HepG2 (cell line): Measurements from ENCODE around the gene ZBTB25. TPM values are rescaled to one million over a fixed set of nuclear protein-coding genes. Genes with fewer than 3 reads are reported as not detected.
A peak's percentile ranks its signal among the peaks of the same experiment; 100 is the strongest.

Experiments used
- ASH2L ChIP-seq: fragments of 300-600, 200-600 bp; sonication (generic); IDR thresholded peaks from 2 replicates; pipeline ENCODE4 v1.7.0; 2017; ENCODE audit warnings: low read depth, mild to moderate bottlenecking, moderate library complexity, mixed read lengths, low read length; ENCODE audit not compliant: insufficient read length
- CREB3 ChIP-seq: sonication (generic); formaldehyde crosslinking; IDR thresholded peaks from 2 replicates; pipeline ENCODE4 v1.5.0; 2020; ENCODE audit warnings: missing genetic modification reagents
- CREM ChIP-seq, 2 experiments: sonication (generic) in 1 of 2; formaldehyde crosslinking in 1 of 2; IDR thresholded peaks; 2 replicates each; pipeline versions ENCODE4 v1.4.0 to v1.6.1; 2016 to 2020; ENCODE audit warnings: antibody characterized with exemption in 1 of 2, mild to moderate bottlenecking in 1 of 2, missing genetic modification reagents in 1 of 2
- CTCF ChIP-seq: sonication (generic); formaldehyde crosslinking; IDR thresholded peaks from 2 replicates; pipeline ENCODE4 v1.5.0; 2020; ENCODE audit warnings: mild to moderate bottlenecking, missing genetic modification reagents, moderate library complexity
- DNMT1 ChIP-seq: sonication (generic); formaldehyde crosslinking; IDR thresholded peaks from 2 replicates; pipeline ENCODE4 v1.5.1; 2020; ENCODE audit warnings: mild to moderate bottlenecking, missing genetic modification reagents
- DRAP1 ChIP-seq: IDR thresholded peaks from 2 replicates; pipeline ENCODE4 v1.6.1; 2016; ENCODE audit warnings: missing genetic modification reagents, missing compliant biosample characterization
- HNRNPLL ChIP-seq: fragments of 200-400 bp; formaldehyde crosslinking; IDR thresholded peaks from 2 replicates; pipeline ENCODE4 v1.6.1; 2017; ENCODE audit warnings: mild to moderate bottlenecking, low read depth, low read length; ENCODE audit not compliant: poor library complexity, severe bottlenecking
- MAFK ChIP-seq, 2 experiments: IDR thresholded peaks in 1 of 2; conservative IDR thresholded peaks in 1 of 2; 2 replicates each; pipeline ENCODE4 v1.6.1; 2011; ENCODE audit warnings: improper control_type of control experiment in 2 of 2, low read length in 2 of 2
- MEIS1 ChIP-seq: sonication (generic); formaldehyde crosslinking; IDR thresholded peaks from 2 replicates; pipeline ENCODE4 v1.9.0; 2021; ENCODE audit warnings: mild to moderate bottlenecking, missing genetic modification reagents, moderate library complexity, borderline replicate concordance
- REXO4 ChIP-seq: sonication (generic); formaldehyde crosslinking; IDR thresholded peaks from 2 replicates; pipeline ENCODE4 v1.8.0; 2022; ENCODE audit warnings: missing genetic modification reagents, mild to moderate bottlenecking, borderline replicate concordance
- RFXAP ChIP-seq: sonication (generic); formaldehyde crosslinking; IDR thresholded peaks from 2 replicates; pipeline ENCODE4 v1.4.0; 2020; ENCODE audit warnings: missing genetic modification reagents, borderline replicate concordance
- SRSF4 ChIP-seq: fragments of 200-400 bp; formaldehyde crosslinking; IDR thresholded peaks from one replicate; pipeline ENCODE4 v1.6.1; 2018; ENCODE audit warnings: mild to moderate bottlenecking, low read depth, low read length, moderate library complexity; ENCODE audit not compliant: poor library complexity, severe bottlenecking
- THRA ChIP-seq: sonication (generic); formaldehyde crosslinking; IDR thresholded peaks from 2 replicates; pipeline ENCODE4 v1.4.0; 2020; ENCODE audit warnings: missing genetic modification reagents, borderline replicate concordance
- TOPORS ChIP-seq: sonication (generic); formaldehyde crosslinking; IDR thresholded peaks from 2 replicates; pipeline ENCODE4 v1.8.0; 2023; ENCODE audit warnings: mild to moderate bottlenecking, missing genetic modification reagents
- ZKSCAN1 ChIP-seq: fragments of 150-350 bp; IDR thresholded peaks from 2 replicates; pipeline ENCODE4 v1.6.1; 2014; ENCODE audit warnings: low read length
- ZNF280B ChIP-seq: sonication (generic); formaldehyde crosslinking; IDR thresholded peaks from 2 replicates; pipeline ENCODE4 v1.5.0; 2020; ENCODE audit warnings: missing genetic modification reagents, mild to moderate bottlenecking, borderline replicate concordance
- ZNF546 ChIP-seq: sonication (generic); formaldehyde crosslinking; conservative IDR thresholded peaks from 2 replicates; pipeline ENCODE4 v1.8.1; 2023; ENCODE audit warnings: mild to moderate bottlenecking, missing genetic modification reagents
- ZNF614 ChIP-seq: IDR thresholded peaks from 2 replicates; pipeline ENCODE4 v1.6.1; 2018; ENCODE audit warnings: missing biosample characterization, missing genetic modification reagents, inconsistent platforms, borderline replicate concordance
- polyA plus RNA-seq, 8 experiments: library from polyadenylated mRNA; depleted of rRNA in 3 of 8; stranded (reverse) in 7 of 8; unstranded in 1 of 8; fragments of >200 nt; fragmentation: Illumina TruSeq in 4 of 8; extraction: Trizol in 4 of 8; gene quantifications; 2 replicates each; pipeline versions ENCODE4 v1.2.1 to v1.2.3, GENCODE V29; 2011 to 2016; ENCODE audit warnings: low read depth in 4 of 8, missing spikeins in 1 of 8, mixed read lengths in 1 of 8; ENCODE audit not compliant: insufficient read depth in 1 of 8
- total RNA-seq, 5 experiments: library from RNA; depleted of rRNA; stranded (reverse); fragments of >200 nt; fragmentation: Illumina TruSeq; extraction: Trizol; gene quantifications; 2 replicates each; pipeline ENCODE4 v1.2.3, GENCODE V29; 2016; ENCODE audit warnings: low read depth in 1 of 5

The ZBTB25 gene
- total and polyA plus RNA-seq, 2 of the 13 experiments (the other 11 are each of a cell fraction or from before 2014, with no cell fraction given), result 3.5 to 7.6 TPM

- TF ChIP-seq ASH2L (no peak), CTCF (CRISPR knock-in tag) (peak; percentile 83), DRAP1 (CRISPR knock-in tag) (no peak), SRSF4 (no peak), HNRNPLL (no peak), MAFK (conservative IDR thresholded peaks at IDR 0.05 in 1 of 2, IDR thresholded peaks at IDR 0.05 in 1 of 2; ENCODE audit: low read length in 2 of 2) (no peak), ZNF614 (CRISPR knock-in tag) (no peak), RFXAP (CRISPR knock-in tag) (0 out of 2 replicates have a peak, but pooled peaks have one; percentile 29), TOPORS (CRISPR knock-in tag) (no peak), DNMT1 (CRISPR knock-in tag) (no peak), ZKSCAN1 (0 out of 2 replicates have a peak, but pooled peaks have one; percentile 21), REXO4 (CRISPR knock-in tag) (no peak), ZNF280B (CRISPR knock-in tag) (no peak), THRA (CRISPR knock-in tag) (no peak), CREB3 (CRISPR knock-in tag) (no peak), CREM (IDR thresholded peaks at IDR 0.05) (no peak), CREM (CRISPR knock-in tag; IDR thresholded peaks at IDR 0.05) (no peak), MEIS1 (CRISPR knock-in tag) (no peak), ZNF546 (no peak)
These were observed 7.4 kb upstream of the ZBTB25 start (continued) for GRCh38 chr14:64510825-64511671.
